ENCODE data around the gene DHX29.

Gene DHX29

GRCh38 chr5:55307383-55308253 lies at the start of gene DHX29, which contains the start of gene MTREX:
TSS of gene DHX29 (minus strand) at chr5:55307694. CDS start at chr5:55307573, 121 bp downstream.
TSS of gene MTREX (plus strand) at chr5:55307989. CDS start at chr5:55308014, 25 bp downstream.
- Histone ChIP-seq H3K4me1 (peaks cover 18% of the 10 kb centered on the region), H3K27ac (peak within 1 kb of the TSS; percentile 92)
- no peak for TF ChIP-seq CTCF (IDR thresholded peaks at IDR 0.05)

GRCh38 chr5:55356896-55357295 lies 49.4 kb upstream of the DHX29 start:
- no peaks in the 10 kb centered on the region for H3K79me2 ChIP-seq
- no peak for TF ChIP-seq CTCF (IDR thresholded peaks at IDR 0.05)
- H3K4me3 ChIP-seq (ENCODE audit: low read depth, low read length), result no peak overlapping the region
- H3K4me1 ChIP-seq, result no peaks in the 10 kb centered on the region
- no peaks in the 10 kb centered on the region for H3K27me3 ChIP-seq (ENCODE audit: control insufficient read depth, insufficient read depth, low read length)
- H3K27ac ChIP-seq, result no peak overlapping the region
- no peak overlapping the region for H2AFZ ChIP-seq
- no peaks in the 10 kb centered on the region for H3K9me3 ChIP-seq (ENCODE audit: control insufficient read depth, low read length)
- H3K4me2 ChIP-seq (ENCODE audit: low read length), result no peak overlapping the region
- no peaks in the 10 kb centered on the region for H3K36me3 ChIP-seq (ENCODE audit: control insufficient read depth, insufficient read depth, low read length)
- H3K9ac ChIP-seq, result no peak overlapping the region

More at GRCh38 chr5:55307383-55308253, at the start of gene DHX29, which contains the start of gene MTREX:
- H3K4me2 ChIP-seq (ENCODE audit: low read length), result peak within 1 kb of the TSS; percentile 86
- H3K9ac ChIP-seq, result peak within 1 kb of the TSS; percentile 65
- peak within 1 kb of the TSS; percentile 94 for H3K4me3 ChIP-seq (ENCODE audit: low read depth, low read length)
- no peaks in the 10 kb centered on the region for H3K27me3 ChIP-seq (ENCODE audit: control insufficient read depth, insufficient read depth, low read length)
- H2AFZ ChIP-seq, result peak within 1 kb of the TSS; percentile 94
- no peaks in the 10 kb centered on the region for H3K9me3 ChIP-seq (ENCODE audit: control insufficient read depth, low read length)
- H3K36me3 ChIP-seq (ENCODE audit: control insufficient read depth, insufficient read depth, low read length), result no peaks in the 10 kb centered on the region
- H3K79me2 ChIP-seq, result peaks cover 60% of the 10 kb centered on the region

- no peak overlapping the region for H2AFZ ChIP-seq
- H3K9me3 ChIP-seq (ENCODE audit: control insufficient read depth, low read length), result no peaks in the 10 kb centered on the region
- H3K4me3 ChIP-seq (ENCODE audit: low read depth, low read length), result no peak overlapping the region
- no peaks in the 10 kb centered on the region for H3K4me1 ChIP-seq
- H3K27me3 ChIP-seq (ENCODE audit: control insufficient read depth, insufficient read depth, low read length), result no peaks in the 10 kb centered on the region
- H3K27ac ChIP-seq, result no peak overlapping the region
- no peak for TF ChIP-seq CTCF (IDR thresholded peaks at IDR 0.05)
- no peaks in the 10 kb centered on the region for H3K36me3 ChIP-seq (ENCODE audit: control insufficient read depth, insufficient read depth, low read length)
- H3K79me2 ChIP-seq, result no peaks in the 10 kb centered on the region
- no peak overlapping the region for H3K4me2 ChIP-seq (ENCODE audit: low read length)
- H3K9ac ChIP-seq, result no peak overlapping the region
Measured at GRCh38 chr5:55350754-55351153, 43.3 kb upstream of the DHX29 start.

- Histone ChIP-seq H3K9me3 (ENCODE audit: control insufficient read depth, low read length) (no peaks in the 10 kb centered on the region), H3K36me3 (ENCODE audit: control insufficient read depth, insufficient read depth, low read length) (no peaks in the 10 kb centered on the region), H3K9ac (no peak overlapping the region), H3K4me1 (no peaks in the 10 kb centered on the region), H3K27me3 (ENCODE audit: control insufficient read depth, insufficient read depth, low read length) (no peaks in the 10 kb centered on the region), H3K4me2 (ENCODE audit: low read length) (no peak overlapping the region), H3K4me3 (ENCODE audit: low read depth, low read length) (no peak overlapping the region), H3K79me2 (no peaks in the 10 kb centered on the region), H2AFZ (no peak overlapping the region), H3K27ac (no peak overlapping the region)
- no peak for TF ChIP-seq CTCF (IDR thresholded peaks at IDR 0.05)
Measured at GRCh38 chr5:55347786-55348185, 40.3 kb upstream of the DHX29 start.

Data from parathyroid adenoma (tissue), 2 donors.